B cell (primary cell): ENCODE measurements around the gene TLR3.

Experiments
- CTCF ChIP-seq: fragments of 200-600 bp; IDR thresholded peaks from one replicate; pipeline ENCODE4 v1.8.0; 2022; ENCODE audit warnings: antibody characterized with exemption, mild to moderate bottlenecking
- EZH2 ChIP-seq: IDR thresholded peaks from 2 replicates; pipeline ENCODE4 v1.6.1; 2012; ENCODE audit warnings: borderline replicate concordance, low read depth, mild to moderate bottlenecking, moderate library complexity, low read length; ENCODE audit not compliant: insufficient read depth, poor library complexity, severe bottlenecking

DNA sequence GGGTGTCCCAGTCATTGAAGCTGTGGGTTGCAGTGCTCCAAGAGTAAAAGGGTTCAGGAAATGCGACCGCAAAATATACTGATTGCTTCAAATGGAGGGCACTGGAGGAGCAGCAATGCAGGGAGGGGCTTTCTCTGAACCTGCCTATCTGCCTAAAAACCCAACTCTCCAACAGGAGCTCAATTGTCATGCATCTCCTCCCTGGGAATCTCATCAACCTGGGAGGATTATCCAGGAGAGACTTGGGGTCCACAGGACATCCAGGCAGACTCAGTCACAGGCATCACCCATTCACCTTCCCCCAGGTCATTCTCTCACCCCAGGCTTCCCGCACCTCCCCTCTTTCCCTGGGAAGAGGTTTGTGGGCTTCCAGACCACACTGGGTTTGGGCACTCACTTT lies 38.2 kb upstream of the TLR3 start:
- TF ChIP-seq CTCF (no peak), EZH2 (no peak)
